H1 (cell line): Measurements from ENCODE around the gene HNF4A. TPM values are rescaled to one million over a fixed set of nuclear protein-coding genes. Genes with fewer than 3 reads are reported as not detected.
"Not testable (repeated sequence)": the region's sequence is repeated elsewhere in the genome, so short reads cannot be mapped to it uniquely, and the experiment has no call there.

ENCODE experiments used
- CTCF ChIA-PET: fragments of 300-600 bp; sonication (Branson Sonifier 250); formaldehyde crosslinking; loops from one replicate; lab custom pipeline; 2021; ENCODE audit not compliant: partially characterized antibody; lab: Charles Lee
- POLR2A ChIA-PET: fragments of 300-600 bp; sonication (Branson Sonifier 250); formaldehyde crosslinking; loops from one replicate; lab custom pipeline; 2021; ENCODE audit warnings: inconsistent platforms; ENCODE audit not compliant: partially characterized antibody; lab: Charles Lee
- DNase-seq, 2 experiments: peaks; one replicate each; pipeline versions ENCODE4 v3.0.0 to v3.0.0-alpha.2; 2010 to 2022; ENCODE audit warnings: low spot score in 2 of 2, low read depth in 1 of 2, mixed read lengths in 1 of 2
- FAIRE-seq: peaks from 2 replicates; lab custom pipeline; 2011; peaks lifted over from hg19 to GRCh38; lab: Jason Lieb, UNC
- H2AFZ ChIP-seq: 2 replicates; pipeline ENCODE4 v1.8.1; 2012; ENCODE audit warnings: low read length, inconsistent platforms
- H2AK5ac ChIP-seq: 2 replicates; pipeline ENCODE4 v1.6.1; 2013; ENCODE audit warnings: low read depth, low read length
- H2BK120ac ChIP-seq: replicated peaks from 2 replicates; pipeline ENCODE3; 2013; ENCODE audit warnings: low read depth, low read length, inconsistent platforms
- H2BK12ac ChIP-seq: 2 replicates; pipeline ENCODE4 v1.6.1; 2013; ENCODE audit warnings: low read depth, low read length
- H2BK15ac ChIP-seq: 2 replicates; pipeline ENCODE4 v1.6.1; 2013; ENCODE audit warnings: low read length
- H2BK20ac ChIP-seq: 2 replicates; pipeline ENCODE4 v1.6.1; 2013; ENCODE audit warnings: low read length
- H2BK5ac ChIP-seq: 2 replicates; pipeline ENCODE4 v1.6.1; 2013; ENCODE audit warnings: low read depth, low read length
- H3K14ac ChIP-seq: 2 replicates; pipeline ENCODE4 v1.6.1; 2013; ENCODE audit warnings: inconsistent platforms; ENCODE audit not compliant: insufficient read length
- H3K18ac ChIP-seq: 2 replicates; pipeline ENCODE4 v1.6.1; 2013; ENCODE audit warnings: low read length; ENCODE audit errors: extremely low read depth
- H3K23ac ChIP-seq: 2 replicates; pipeline ENCODE4 v1.6.1; 2013; ENCODE audit warnings: inconsistent platforms; ENCODE audit not compliant: insufficient read length
- H3K23me2 ChIP-seq: 2 replicates; pipeline ENCODE4 v1.6.1; 2013; ENCODE audit warnings: low read depth, low read length
- H3K27ac ChIP-seq: 2 replicates; pipeline ENCODE4 v1.6.1; 2011; ENCODE audit warnings: low read depth, low read length, inconsistent platforms
- H3K27me3 ChIP-seq, 4 experiments: replicated peaks in 1 of 4; 1 replicate in 1 of 4; 2 replicates in 3 of 4; pipeline versions ENCODE4 v1.6.1 to v1.8.1; 2011 to 2013; ENCODE audit warnings: low read length in 3 of 4, mild to moderate bottlenecking in 3 of 4, inconsistent platforms in 2 of 4, mixed read lengths in 2 of 4, moderate library complexity in 1 of 4; ENCODE audit not compliant: control insufficient read depth in 3 of 4, insufficient read depth in 3 of 4; ENCODE audit errors: extremely low read depth in 1 of 4
- H3K36me3 ChIP-seq, 4 experiments: 2 replicates each; pipeline versions ENCODE4 v1.6.1 to v1.8.1; 2011 to 2013; ENCODE audit warnings: mild to moderate bottlenecking in 4 of 4, low read length in 3 of 4, moderate library complexity in 2 of 4, control low read depth in 1 of 4, inconsistent platforms in 1 of 4; ENCODE audit not compliant: insufficient read depth in 4 of 4, control insufficient read depth in 2 of 4
- H3K4ac ChIP-seq: replicated peaks from 2 replicates; pipeline ENCODE3; 2013; ENCODE audit warnings: low read length, low read depth, mixed read lengths, inconsistent platforms; ENCODE audit not compliant: insufficient read length
- H3K4me1 ChIP-seq, 4 experiments: replicated peaks in 1 of 4; 1 replicate in 1 of 4; 2 replicates in 3 of 4; pipeline versions ENCODE4 v1.6.1 to v1.8.1; 2011 to 2013; ENCODE audit warnings: low read length in 3 of 4, inconsistent platforms in 2 of 4, mixed read lengths in 1 of 4; ENCODE audit not compliant: insufficient read depth in 4 of 4, control insufficient read depth in 3 of 4
- H3K4me2 ChIP-seq, 2 experiments: 2 replicates each; pipeline versions ENCODE4 v1.6.1 to v1.8.1; 2011 to 2013; ENCODE audit warnings: low read depth in 2 of 2, low read length in 2 of 2, control low read depth in 1 of 2, inconsistent platforms in 1 of 2, mild to moderate bottlenecking in 1 of 2; ENCODE audit not compliant: insufficient read depth in 1 of 2
- H3K4me3 ChIP-seq, 4 experiments: fragments of 200-600, 300-600 bp in 1 of 4; sonication (generic), shearing (Covaris generic), sonication (Bioruptor Twin) in 1 of 4; 2 replicates each; pipeline versions ENCODE4 v1.5.1 to v1.8.1; 2011 to 2016; ENCODE audit warnings: low read length in 4 of 4, low read depth in 3 of 4, control low read depth in 2 of 4, inconsistent platforms in 2 of 4, mild to moderate bottlenecking in 2 of 4, mixed read lengths in 1 of 4, moderate library complexity in 1 of 4; ENCODE audit not compliant: insufficient read depth in 2 of 4; ENCODE audit errors: extremely low read depth in 1 of 4
- H3K56ac ChIP-seq: replicated peaks from 2 replicates; pipeline ENCODE3; 2013; ENCODE audit warnings: low read depth, mild to moderate bottlenecking, mixed read lengths, low read length, inconsistent platforms; ENCODE audit not compliant: insufficient read length
- H3K79me1 ChIP-seq: 2 replicates; pipeline ENCODE4 v1.6.1; 2013; ENCODE audit warnings: low read depth, low read length, control low read depth
- H3K79me2 ChIP-seq, 2 experiments: 2 replicates each; pipeline versions ENCODE4 v1.6.1 to v1.8.1; 2012 to 2013; ENCODE audit warnings: low read length in 2 of 2, mild to moderate bottlenecking in 2 of 2, inconsistent platforms in 1 of 2; ENCODE audit not compliant: insufficient read depth in 2 of 2, control insufficient read depth in 1 of 2
- H3K9ac ChIP-seq, 4 experiments: replicated peaks in 1 of 4; 1 replicate in 1 of 4; 2 replicates in 3 of 4; pipeline versions ENCODE4 v1.6.1 to v1.8.1; 2011 to 2013; ENCODE audit warnings: low read depth in 3 of 4, low read length in 3 of 4, control low read depth in 2 of 4, mild to moderate bottlenecking in 2 of 4, moderate library complexity in 2 of 4, inconsistent platforms in 1 of 4; ENCODE audit errors: extremely low read depth in 1 of 4
- H3K9me3 ChIP-seq, 2 experiments: 2 replicates each; pipeline versions ENCODE4 v1.6.1 to v1.8.1; 2012 to 2013; ENCODE audit warnings: mild to moderate bottlenecking in 2 of 2, moderate library complexity in 2 of 2, control low read depth in 1 of 2, inconsistent platforms in 1 of 2, low read depth in 1 of 2, low read length in 1 of 2, mixed read lengths in 1 of 2; ENCODE audit not compliant: insufficient read depth in 2 of 2
- H4K20me1 ChIP-seq, 2 experiments: replicated peaks in 1 of 2; 2 replicates each; pipeline versions ENCODE3 to v1.8.1; 2011 to 2013; ENCODE audit warnings: inconsistent platforms in 2 of 2, low read length in 2 of 2, mild to moderate bottlenecking in 1 of 2; ENCODE audit not compliant: insufficient read depth in 2 of 2, control insufficient read depth in 1 of 2
- H4K5ac ChIP-seq: 2 replicates; pipeline ENCODE4 v1.6.1; 2013; ENCODE audit warnings: low read length, low read depth, mixed read lengths, inconsistent platforms; ENCODE audit not compliant: insufficient read length
- H4K8ac ChIP-seq: 2 replicates; pipeline ENCODE4 v1.8.0; 2013; ENCODE audit warnings: mild to moderate bottlenecking, moderate library complexity, low read length, inconsistent platforms; ENCODE audit not compliant: insufficient read depth; ENCODE audit errors: extremely low read depth
- H4K91ac ChIP-seq: replicated peaks from 2 replicates; pipeline ENCODE3; 2013; ENCODE audit warnings: low read length, mixed read lengths, inconsistent platforms; ENCODE audit not compliant: insufficient read length
- BRCA1 ChIP-seq: IDR thresholded peaks from 2 replicates; pipeline ENCODE4 v1.6.1; 2012; ENCODE audit warnings: low read depth, low read length, improper control_type of control experiment
- CHD2 ChIP-seq: IDR thresholded peaks from 2 replicates; pipeline ENCODE4 v1.6.1; 2012; ENCODE audit warnings: low read length, improper control_type of control experiment
- TAF7 ChIP-seq: optimal IDR thresholded peaks from 2 replicates; pipeline ENCODE3; 2011; ENCODE audit warnings: low read depth, mild to moderate bottlenecking, inconsistent platforms, low read length, moderate library complexity, borderline replicate concordance
- WGBS, 2 experiments: shearing (Covaris generic) in 1 of 2; methylation state at CpG; one replicate each; pipeline versions ENCODE4 v1.1.6 to v1.1.7; 2013 to 2015; ENCODE audit warnings: low lambda C conversion rate in 2 of 2, mixed read lengths in 2 of 2, inconsistent platforms in 1 of 2, low coverage in 1 of 2, missing lambda C conversion rate in 1 of 2; ENCODE audit not compliant: insufficient replicate concordance in 2 of 2, insufficient coverage in 1 of 2, insufficient read length in 1 of 2; ENCODE audit errors: extremely low coverage in 1 of 2, missing lambda C conversion rate in 1 of 2; 5-methylcytosine and 5-hydroxymethylcytosine counted together
- polyA plus RNA-seq, 7 experiments: library from polyadenylated mRNA; depleted of rRNA in 3 of 7; stranded (reverse) in 5 of 7; unstranded in 2 of 7; fragments of >200 nt in 5 of 7; fragments of 200-250 nt in 2 of 7; gene quantifications; 1 replicate in 5 of 7; 2 replicates in 1 of 7; 4 replicates in 1 of 7; pipeline versions ENCODE4 v1.2.1 to v1.2.3, GENCODE V29; 2011 to 2013; ENCODE audit warnings: missing spikeins in 2 of 7, mixed read lengths in 2 of 7
- total RNA-seq: library from RNA; stranded (reverse); fragmentation: NEBNext Ultra II Directional; extraction: Animal tissue kit (Norgen Biotek cat#: 25700); gene quantifications from 2 replicates; pipeline ENCODE4 v1.2.1, GENCODE V29; 2021

HNF4A gene
- total and polyA plus RNA-seq, 2 of the 8 experiments (the other 6 are each of a cell fraction or from before 2014, with no cell fraction given), result 0.03 TPM; not detected in 1

- TF ChIP-seq BRCA1, result no peak
- TF ChIP-seq TAF7, result no peak
- TF ChIP-seq CHD2, result no peak
These were observed 28.9 kb upstream of the HNF4A start (continued) for GRCh38 chr20:44326391-44327159.

- H3K14ac ChIP-seq, DNase-seq, H2AK5ac ChIP-seq, H2BK5ac ChIP-seq, H3K27ac ChIP-seq, H3K23ac ChIP-seq, H2BK20ac ChIP-seq, FAIRE-seq, H3K9ac ChIP-seq, H4K5ac ChIP-seq, H3K23me2 ChIP-seq, H3K27me3 ChIP-seq, H3K79me2 ChIP-seq, H3K36me3 ChIP-seq, H2BK12ac ChIP-seq, H3K4ac ChIP-seq, H3K4me2 ChIP-seq, H3K56ac ChIP-seq, H3K4me1 ChIP-seq, H4K8ac ChIP-seq, H2BK15ac ChIP-seq, H4K91ac ChIP-seq, H3K4me3 ChIP-seq, H2AFZ ChIP-seq, H3K18ac ChIP-seq, H3K9me3 ChIP-seq, H2BK120ac ChIP-seq, H3K79me1 ChIP-seq, H4K20me1 ChIP-seq: not testable (repeated sequence)
- 85% methylated on average over 7 of the region's 7 CpGs; no CpG with 5 or more reads in 1 of the 2 experiments for WGBS, 2 experiments
- ChIA-PET POLR2A (interaction anchor here (1.8 to 4.0 kb wide), 2 partner anchors 16 to 117 kb away, joined by 3 to 14 read pairs; partner anchors contain the start of genes FITM2 and OSER1), CTCF (interaction anchor here (1.0 to 4.9 kb wide), 5 partner anchors 10 to 57 kb away, joined by 3 to 40 read pairs (median 4); partner anchors contain the start of gene FITM2)
These were observed 27.8 kb upstream of the HNF4A start for GRCh38 chr20:44327748-44328147.
